GM12878 (cell line): ENCODE measurements around the gene GALNT18.

Source experiments
- CTCF ChIP-seq, 3 experiments: IDR thresholded peaks in 2 of 3; conservative IDR thresholded peaks in 1 of 3; 2 replicates each; pipeline ENCODE4 v1.5.1; 2011; ENCODE audit warnings: low read depth in 3 of 3, low read length in 3 of 3, mild to moderate bottlenecking in 3 of 3, control low read depth in 2 of 3, moderate library complexity in 2 of 3, inconsistent platforms in 1 of 3, mixed read lengths in 1 of 3; ENCODE audit not compliant: control insufficient read depth in 2 of 3, insufficient read depth in 1 of 3; ENCODE audit errors: extremely low read depth in 1 of 3
- IRF3 ChIP-seq: fragments of 450-650 bp; IDR thresholded peaks from 2 replicates; pipeline ENCODE4 v1.6.1; 2014; ENCODE audit warnings: mild to moderate bottlenecking
- MYC ChIP-seq: IDR thresholded peaks from 2 replicates; pipeline ENCODE4 v1.6.1; 2011; ENCODE audit warnings: mild to moderate bottlenecking, low read length, moderate library complexity, inconsistent platforms; ENCODE audit not compliant: insufficient read depth, insufficient replicate concordance, insufficient read length, severe bottlenecking
- SMAD1 ChIP-seq: fragments of 450-650 bp; IDR thresholded peaks from 2 replicates; pipeline ENCODE4 v1.6.1; 2018; ENCODE audit warnings: mild to moderate bottlenecking, low read depth; ENCODE audit not compliant: partially characterized antibody
- SMARCA5 ChIP-seq: fragments of 450-650 bp; IDR thresholded peaks from 2 replicates; pipeline ENCODE4 v1.6.1; 2017; ENCODE audit warnings: mild to moderate bottlenecking
- SUPT20H ChIP-seq: IDR thresholded peaks from 2 replicates; pipeline ENCODE4 v1.6.1; 2011; ENCODE audit warnings: low read depth, mild to moderate bottlenecking, low read length, moderate library complexity, borderline replicate concordance; ENCODE audit not compliant: control insufficient read depth
- SUZ12 ChIP-seq: fragments of 200-600 bp; sonication (generic); IDR thresholded peaks from one replicate; pipeline ENCODE4 v1.6.1; 2018; ENCODE audit warnings: antibody characterized with exemption, mild to moderate bottlenecking; ENCODE audit not compliant: unreplicated experiment

DNA sequence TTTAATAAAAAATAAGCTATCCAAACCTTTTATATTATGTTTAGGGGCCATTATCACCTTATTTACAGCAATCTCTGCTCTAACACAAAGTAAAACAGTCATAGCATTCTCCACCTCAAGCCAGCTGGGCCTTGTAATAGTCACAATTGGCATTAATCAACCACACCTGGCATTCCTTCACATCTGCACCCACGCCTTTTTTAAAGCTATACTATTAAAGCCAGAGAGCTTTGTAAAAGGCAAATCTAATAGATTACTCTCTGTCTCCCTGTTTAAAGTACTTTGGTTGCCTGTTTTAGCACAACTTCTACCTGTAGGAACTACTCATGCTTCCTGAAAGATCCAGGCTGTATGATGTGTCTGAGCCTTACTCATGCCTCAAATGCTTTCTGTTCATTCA, 381.8 kb downstream of the GALNT18 start:
- no peak for TF ChIP-seq SUPT20H
- TF ChIP-seq CTCF (IDR thresholded peaks at IDR 0.05 in 2 of 3, conservative IDR thresholded peaks at IDR 0.05 in 1 of 3; ENCODE audit: control insufficient read depth in 2 of 3, extremely low read depth in 1 of 3, insufficient read depth in 1 of 3, low read depth in 3 of 3, low read length in 3 of 3), result no peak
- no peak for TF ChIP-seq SMAD1
- TF ChIP-seq SMARCA5, result no peak
- TF ChIP-seq IRF3, result no peak
- no peak for TF ChIP-seq MYC
- no peak for TF ChIP-seq SUZ12
